Measurements from ENCODE around the gene ADAMTS7. TPM values are rescaled to one million over a fixed set of nuclear protein-coding genes. Genes with fewer than 3 reads are reported as not detected.
"Not testable (repeated sequence)": the region's sequence is repeated elsewhere in the genome, so short reads cannot be mapped to it uniquely, and the experiment has no call there.

ADAMTS7 gene
- polyA plus RNA-seq, 1 donor from 2014 or later = 31.5 TPM

DNA sequence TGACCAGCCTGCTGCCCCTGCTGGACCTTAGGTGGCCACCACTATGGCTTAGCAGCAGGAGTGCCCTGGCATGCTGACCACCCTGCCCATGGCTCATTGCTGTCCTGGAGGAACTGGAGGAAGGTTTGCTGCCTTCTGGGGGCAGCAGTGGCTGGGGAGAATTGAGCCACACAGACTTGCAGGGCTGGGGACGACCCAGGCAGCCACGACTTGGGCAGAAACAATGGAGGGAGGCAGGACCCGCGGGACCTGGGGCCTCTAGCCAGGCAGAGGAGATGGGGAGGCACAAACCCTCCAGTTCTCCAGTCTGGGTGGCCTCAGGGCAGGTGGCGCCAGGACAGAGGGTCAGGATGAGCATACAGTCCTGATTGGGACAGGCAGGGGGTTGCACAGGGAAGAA lies 32.8 kb downstream of the ADAMTS7 start:
- H3K9ac ChIP-seq (ENCODE audit: low read length) = no peak overlapping the region
- no peaks in the 10 kb centered on the region for H3F3A ChIP-seq (ENCODE audit: insufficient read depth, low read length, poor library complexity, severe bottlenecking)
- H3K27ac ChIP-seq (ENCODE audit: low read length) = no peak overlapping the region
- no peak overlapping the region for H3K4me3 ChIP-seq (ENCODE audit: low read length)
- H3K79me2 ChIP-seq (replicated peaks; ENCODE audit: insufficient read depth, low read length) = no peaks in the 10 kb centered on the region
- H4K20me1 ChIP-seq (ENCODE audit: insufficient read depth) = no peaks in the 10 kb centered on the region
- TF ChIP-seq MXI1 (conservative IDR thresholded peaks at IDR 0.05; ENCODE audit: poor library complexity, severe bottlenecking) (no peak), SMC3 (conservative IDR thresholded peaks at IDR 0.05; ENCODE audit: poor library complexity) (no peak), EP300 (conservative IDR thresholded peaks at IDR 0.05; ENCODE audit: poor library complexity, severe bottlenecking) (no peak), POLR2AphosphoS5 (IDR thresholded peaks at IDR 0.05) (no peak), RAD21 (conservative IDR thresholded peaks at IDR 0.05) (no peak), EZH2 (IDR thresholded peaks at IDR 0.05; ENCODE audit: borderline replicate concordance, insufficient read depth, low read length, poor library complexity, severe bottlenecking) (no peak), TAF1 (IDR thresholded peaks at IDR 0.05; ENCODE audit: low read depth) (no peak)
- TF ChIP-seq, protein P1, sequence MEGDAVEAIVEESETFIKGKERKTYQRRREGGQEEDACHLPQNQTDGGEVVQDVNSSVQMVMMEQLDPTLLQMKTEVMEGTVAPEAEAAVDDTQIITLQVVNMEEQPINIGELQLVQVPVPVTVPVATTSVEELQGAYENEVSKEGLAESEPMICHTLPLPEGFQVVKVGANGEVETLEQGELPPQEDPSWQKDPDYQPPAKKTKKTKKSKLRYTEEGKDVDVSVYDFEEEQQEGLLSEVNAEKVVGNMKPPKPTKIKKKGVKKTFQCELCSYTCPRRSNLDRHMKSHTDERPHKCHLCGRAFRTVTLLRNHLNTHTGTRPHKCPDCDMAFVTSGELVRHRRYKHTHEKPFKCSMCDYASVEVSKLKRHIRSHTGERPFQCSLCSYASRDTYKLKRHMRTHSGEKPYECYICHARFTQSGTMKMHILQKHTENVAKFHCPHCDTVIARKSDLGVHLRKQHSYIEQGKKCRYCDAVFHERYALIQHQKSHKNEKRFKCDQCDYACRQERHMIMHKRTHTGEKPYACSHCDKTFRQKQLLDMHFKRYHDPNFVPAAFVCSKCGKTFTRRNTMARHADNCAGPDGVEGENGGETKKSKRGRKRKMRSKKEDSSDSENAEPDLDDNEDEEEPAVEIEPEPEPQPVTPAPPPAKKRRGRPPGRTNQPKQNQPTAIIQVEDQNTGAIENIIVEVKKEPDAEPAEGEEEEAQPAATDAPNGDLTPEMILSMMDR (IDR thresholded peaks at IDR 0.05; ENCODE audit: poor library complexity, severe bottlenecking) = no peak
- TF ChIP-seq, protein P2, sequence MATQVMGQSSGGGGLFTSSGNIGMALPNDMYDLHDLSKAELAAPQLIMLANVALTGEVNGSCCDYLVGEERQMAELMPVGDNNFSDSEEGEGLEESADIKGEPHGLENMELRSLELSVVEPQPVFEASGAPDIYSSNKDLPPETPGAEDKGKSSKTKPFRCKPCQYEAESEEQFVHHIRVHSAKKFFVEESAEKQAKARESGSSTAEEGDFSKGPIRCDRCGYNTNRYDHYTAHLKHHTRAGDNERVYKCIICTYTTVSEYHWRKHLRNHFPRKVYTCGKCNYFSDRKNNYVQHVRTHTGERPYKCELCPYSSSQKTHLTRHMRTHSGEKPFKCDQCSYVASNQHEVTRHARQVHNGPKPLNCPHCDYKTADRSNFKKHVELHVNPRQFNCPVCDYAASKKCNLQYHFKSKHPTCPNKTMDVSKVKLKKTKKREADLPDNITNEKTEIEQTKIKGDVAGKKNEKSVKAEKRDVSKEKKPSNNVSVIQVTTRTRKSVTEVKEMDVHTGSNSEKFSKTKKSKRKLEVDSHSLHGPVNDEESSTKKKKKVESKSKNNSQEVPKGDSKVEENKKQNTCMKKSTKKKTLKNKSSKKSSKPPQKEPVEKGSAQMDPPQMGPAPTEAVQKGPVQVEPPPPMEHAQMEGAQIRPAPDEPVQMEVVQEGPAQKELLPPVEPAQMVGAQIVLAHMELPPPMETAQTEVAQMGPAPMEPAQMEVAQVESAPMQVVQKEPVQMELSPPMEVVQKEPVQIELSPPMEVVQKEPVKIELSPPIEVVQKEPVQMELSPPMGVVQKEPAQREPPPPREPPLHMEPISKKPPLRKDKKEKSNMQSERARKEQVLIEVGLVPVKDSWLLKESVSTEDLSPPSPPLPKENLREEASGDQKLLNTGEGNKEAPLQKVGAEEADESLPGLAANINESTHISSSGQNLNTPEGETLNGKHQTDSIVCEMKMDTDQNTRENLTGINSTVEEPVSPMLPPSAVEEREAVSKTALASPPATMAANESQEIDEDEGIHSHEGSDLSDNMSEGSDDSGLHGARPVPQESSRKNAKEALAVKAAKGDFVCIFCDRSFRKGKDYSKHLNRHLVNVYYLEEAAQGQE (IDR thresholded peaks at IDR 0.05; ENCODE audit: borderline replicate concordance) = no peak
- H3K9me2 ChIP-seq (ENCODE audit: insufficient read depth, low read length) = no peaks in the 10 kb centered on the region
- H3K27me3 ChIP-seq (ENCODE audit: insufficient read depth, low read depth, low read length) = no peaks in the 10 kb centered on the region
- no peaks in the 10 kb centered on the region for H3K36me3 ChIP-seq (ENCODE audit: insufficient read depth, low read length)
- H2AFZ ChIP-seq (ENCODE audit: low read depth, low read length) = no peak overlapping the region
- no peak overlapping the region for H3K4me2 ChIP-seq (ENCODE audit: low read length)
- H3K9me3 ChIP-seq (ENCODE audit: low read length) = no peaks in the 10 kb centered on the region

DNA sequence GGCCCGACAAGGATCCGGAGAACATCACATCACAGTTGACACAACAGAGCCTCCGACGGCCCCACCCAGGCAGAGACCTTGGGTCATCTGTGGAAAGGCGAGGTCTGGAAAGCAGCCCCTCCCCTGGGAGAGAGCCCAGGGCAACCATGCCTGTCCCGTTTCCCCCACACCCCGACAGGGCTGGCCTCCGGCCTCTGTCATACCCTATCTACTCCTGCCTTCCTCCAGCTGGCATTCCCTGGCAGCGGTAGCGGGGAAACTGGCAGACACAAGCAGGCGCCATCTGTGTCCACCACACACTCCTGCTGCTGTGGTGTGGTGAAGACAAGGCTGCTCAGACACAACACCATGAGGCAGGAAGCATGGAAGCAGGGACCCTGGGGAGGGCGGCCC lies 33.3 kb downstream of the ADAMTS7 start:
- not testable (repeated sequence) for H3K27me3 ChIP-seq (ENCODE audit: insufficient read depth, low read depth, low read length); H3K79me2 ChIP-seq (replicated peaks; ENCODE audit: insufficient read depth, low read length); H3K27ac ChIP-seq (ENCODE audit: low read length); H3K36me3 ChIP-seq (ENCODE audit: insufficient read depth, low read length); H3F3A ChIP-seq (ENCODE audit: insufficient read depth, low read length, poor library complexity, severe bottlenecking); H4K20me1 ChIP-seq (ENCODE audit: insufficient read depth); H2AFZ ChIP-seq (ENCODE audit: low read depth, low read length); H3K4me2 ChIP-seq (ENCODE audit: low read length); H3K9me2 ChIP-seq (ENCODE audit: insufficient read depth, low read length); H3K9ac ChIP-seq (ENCODE audit: low read length); H3K9me3 ChIP-seq (ENCODE audit: low read length); H3K4me3 ChIP-seq (ENCODE audit: low read length)

DNA sequence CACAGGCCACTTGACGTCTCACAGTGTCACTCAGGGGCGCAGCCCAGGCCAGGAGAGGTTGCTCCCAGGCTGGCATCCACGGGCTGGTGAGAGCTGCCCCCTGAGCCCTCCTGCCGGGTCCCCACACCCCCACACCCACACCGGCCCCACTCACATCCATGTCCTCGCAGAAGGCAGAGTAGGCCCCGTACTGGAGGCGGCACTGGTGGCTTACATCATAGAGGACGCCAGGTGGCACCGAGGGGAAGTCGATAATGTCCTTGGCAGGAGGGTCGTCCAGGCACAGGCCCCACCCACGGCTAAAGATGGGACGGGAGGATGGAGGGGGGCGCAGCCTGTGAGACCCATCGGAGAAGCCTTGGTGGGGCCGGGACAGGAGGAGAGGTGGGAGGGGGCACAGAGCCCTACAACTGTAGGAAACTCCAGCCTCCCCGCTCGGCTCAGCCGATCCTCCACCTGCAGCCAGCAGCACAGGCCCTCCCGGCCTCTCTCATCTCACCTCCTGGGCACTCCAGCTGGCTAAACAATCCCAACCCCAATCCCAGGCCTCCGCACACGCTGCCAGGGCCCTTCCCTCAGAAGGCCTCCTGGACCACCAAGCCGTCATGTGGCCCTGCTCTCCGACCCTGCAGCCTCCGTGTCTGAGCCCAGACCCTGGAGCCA lies 33.8 kb downstream of the ADAMTS7 start:
- not testable (repeated sequence) for H3K9ac ChIP-seq (ENCODE audit: low read length)

DNA sequence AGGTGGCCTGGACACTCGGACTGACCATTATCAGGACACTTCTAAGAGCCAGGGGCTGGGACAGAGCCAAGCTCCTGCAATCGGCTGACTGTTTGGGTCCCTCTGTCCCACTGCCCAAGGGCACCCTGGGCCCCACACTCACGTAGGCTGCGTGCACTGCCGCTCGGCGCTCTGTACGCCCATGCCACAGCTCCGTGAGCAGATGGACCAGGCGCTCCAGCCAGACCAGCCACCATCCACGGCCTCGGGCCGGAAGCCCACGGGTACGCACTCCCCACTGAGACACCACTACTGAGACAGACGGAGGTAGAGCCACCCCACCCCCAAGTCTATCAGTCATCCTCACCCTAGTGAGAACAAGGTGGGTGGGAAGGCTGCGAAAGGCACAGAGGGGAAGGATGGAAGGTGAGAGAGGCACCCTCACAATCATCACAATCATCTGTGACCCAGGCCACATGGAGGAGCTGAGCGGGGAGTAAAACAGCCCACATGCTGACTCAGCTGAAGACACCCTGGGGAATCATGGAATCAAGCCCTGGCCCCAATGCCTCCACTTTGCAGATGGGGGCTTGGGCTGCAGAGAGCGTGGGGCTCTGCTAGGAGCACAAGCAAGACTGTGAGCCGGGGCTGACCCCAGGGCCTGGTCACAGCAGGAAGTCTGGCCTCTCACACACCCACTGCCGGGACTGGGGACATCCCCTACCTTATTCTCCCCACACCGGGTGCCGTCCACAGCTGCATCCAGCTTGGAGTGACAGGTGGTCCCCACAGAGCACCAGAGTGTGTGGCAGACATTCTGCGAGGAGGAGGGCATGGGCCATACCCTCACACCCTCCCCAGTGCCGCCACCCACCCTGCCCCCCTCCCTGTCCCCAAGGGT lies 35.0 kb downstream of the ADAMTS7 start:
- not testable (repeated sequence) for H3K4me3 ChIP-seq (ENCODE audit: low read length); H3F3A ChIP-seq (ENCODE audit: insufficient read depth, low read length, poor library complexity, severe bottlenecking); H2AFZ ChIP-seq (ENCODE audit: low read depth, low read length); H3K27ac ChIP-seq (ENCODE audit: low read length); H3K36me3 ChIP-seq (ENCODE audit: insufficient read depth, low read length); H3K9me3 ChIP-seq (ENCODE audit: low read length); H3K9ac ChIP-seq (ENCODE audit: low read length); H3K27me3 ChIP-seq (ENCODE audit: insufficient read depth, low read depth, low read length); H4K20me1 ChIP-seq (ENCODE audit: insufficient read depth); H3K4me2 ChIP-seq (ENCODE audit: low read length); H3K9me2 ChIP-seq (ENCODE audit: insufficient read depth, low read length); H3K79me2 ChIP-seq (replicated peaks; ENCODE audit: insufficient read depth, low read length)

More for the DNA sequence above, 33.8 kb downstream of the ADAMTS7 start:
- not testable (repeated sequence) for H3K4me2 ChIP-seq (ENCODE audit: low read length); H4K20me1 ChIP-seq (ENCODE audit: insufficient read depth); H3F3A ChIP-seq (ENCODE audit: insufficient read depth, low read length, poor library complexity, severe bottlenecking); H3K27me3 ChIP-seq (ENCODE audit: insufficient read depth, low read depth, low read length); H3K9me2 ChIP-seq (ENCODE audit: insufficient read depth, low read length); H2AFZ ChIP-seq (ENCODE audit: low read depth, low read length); H3K79me2 ChIP-seq (replicated peaks; ENCODE audit: insufficient read depth, low read length); H3K9me3 ChIP-seq (ENCODE audit: low read length); H3K27ac ChIP-seq (ENCODE audit: low read length); H3K4me3 ChIP-seq (ENCODE audit: low read length); H3K36me3 ChIP-seq (ENCODE audit: insufficient read depth, low read length)

All from neural cell (in vitro differentiated cells).